HEK293 (cell line): Measurements from ENCODE around the gene PARD3B.

ENCODE experiments used
- CTCF ChIA-PET: fragments of 350-600 bp; formaldehyde crosslinking; extraction: SDS; loops from one replicate; lab custom pipeline; 2021; ENCODE audit warnings: antibody characterized with exemption; lab: Yijun Ruan, JAX
- POLR2A ChIA-PET: fragments of 300-600 bp; formaldehyde crosslinking; extraction: SDS; loops from one replicate; lab custom pipeline; 2020; ENCODE audit warnings: antibody characterized with exemption, inconsistent platforms; lab: Yijun Ruan, JAX
- H3K27ac ChIP-seq: fragments of 200-500 bp; sonication (Bioruptor generic); 2 replicates; pipeline ENCODE4 v1.5.1; 2014; ENCODE audit warnings: low read depth, low read length, control low read depth, inconsistent platforms; ENCODE audit errors: extremely low read depth
- H3K36me3 ChIP-seq, 2 experiments: fragments of 200-500 bp in 1 of 2; sonication (Bioruptor generic) in 1 of 2; 1 replicate in 1 of 2; 2 replicates in 1 of 2; pipeline ENCODE4 v1.5.1; 2014 to 2017; ENCODE audit warnings: inconsistent platforms in 2 of 2, low read length in 2 of 2; ENCODE audit not compliant: control insufficient read depth in 2 of 2, insufficient read depth in 1 of 2
- H3K4me1 ChIP-seq: fragments of 200-500 bp; sonication (Bioruptor generic); 2 replicates; pipeline ENCODE4 v1.5.1; 2014; ENCODE audit warnings: mild to moderate bottlenecking, low read length, inconsistent platforms; ENCODE audit not compliant: control insufficient read depth, insufficient read depth
- H3K4me3 ChIP-seq: 2 replicates; pipeline ENCODE4 v1.5.1; 2011; ENCODE audit warnings: low read depth, mild to moderate bottlenecking, control low read depth, low read length, moderate library complexity
- H3K9me3 ChIP-seq: fragments of 200-500 bp; sonication (Bioruptor generic); 2 replicates; pipeline ENCODE4 v1.5.1; 2014; ENCODE audit warnings: low read depth, low read length, inconsistent platforms; ENCODE audit not compliant: control insufficient read depth, insufficient read depth
- GFI1B ChIP-seq: fragments of 450-650 bp; formaldehyde crosslinking; IDR thresholded peaks from 2 replicates; pipeline ENCODE4 v1.5.1; 2016; ENCODE audit warnings: missing biosample characterization, missing genetic modification characterization
- KLF16 ChIP-seq: fragments of 450-650 bp; formaldehyde crosslinking; IDR thresholded peaks from 2 replicates; pipeline ENCODE4 v1.5.1; 2017; ENCODE audit warnings: missing biosample characterization, missing genetic modification characterization
- OVOL3 ChIP-seq: fragments of 450-650 bp; formaldehyde crosslinking; IDR thresholded peaks from 2 replicates; pipeline ENCODE4 v1.5.1; 2016; ENCODE audit warnings: missing biosample characterization, missing genetic modification characterization
- REPIN1 ChIP-seq: fragments of 450-650 bp; formaldehyde crosslinking; IDR thresholded peaks from 2 replicates; pipeline ENCODE4 v1.5.1; 2017; ENCODE audit warnings: missing biosample characterization, missing genetic modification characterization, low read depth
- SCRT1 ChIP-seq: fragments of 450-650 bp; formaldehyde crosslinking; IDR thresholded peaks from 2 replicates; pipeline ENCODE4 v1.5.1; 2016; ENCODE audit warnings: missing biosample characterization, missing genetic modification characterization, borderline replicate concordance
- ZBTB8A ChIP-seq: fragments of 450-650 bp; formaldehyde crosslinking; IDR thresholded peaks from 2 replicates; pipeline ENCODE4 v1.5.1; 2016; ENCODE audit warnings: missing biosample characterization, missing genetic modification characterization
- ZEB2 ChIP-seq: fragments of 450-650 bp; formaldehyde crosslinking; IDR thresholded peaks from 2 replicates; pipeline ENCODE4 v1.5.1; 2016; ENCODE audit warnings: missing biosample characterization, missing genetic modification characterization
- ZFP3 ChIP-seq: fragments of 450-650 bp; formaldehyde crosslinking; IDR thresholded peaks from 2 replicates; pipeline ENCODE4 v1.5.1; 2016; ENCODE audit warnings: low read depth, missing biosample characterization, missing genetic modification characterization
- ZNF146 ChIP-seq: fragments of 450-650 bp; formaldehyde crosslinking; IDR thresholded peaks from 2 replicates; pipeline ENCODE4 v1.5.1; 2016; ENCODE audit warnings: missing biosample characterization, missing genetic modification characterization
- ZNF23 ChIP-seq: fragments of 450-650 bp; formaldehyde crosslinking; IDR thresholded peaks from 2 replicates; pipeline ENCODE4 v1.5.1; 2016; ENCODE audit warnings: missing biosample characterization, missing genetic modification characterization, borderline replicate concordance
- ZNF239 ChIP-seq: fragments of 450-650 bp; formaldehyde crosslinking; IDR thresholded peaks from 2 replicates; pipeline ENCODE4 v1.5.1; 2016; ENCODE audit warnings: missing biosample characterization, missing genetic modification characterization
- ZNF311 ChIP-seq: fragments of 450-650 bp; formaldehyde crosslinking; IDR thresholded peaks from 2 replicates; pipeline ENCODE4 v1.5.1; 2017; ENCODE audit warnings: missing biosample characterization, missing genetic modification characterization, borderline replicate concordance
- ZNF366 ChIP-seq: fragments of 450-650 bp; formaldehyde crosslinking; conservative IDR thresholded peaks from 2 replicates; pipeline ENCODE4 v1.5.1; 2016; ENCODE audit warnings: missing biosample characterization, missing genetic modification characterization
- ZNF394 ChIP-seq: fragments of 450-650 bp; formaldehyde crosslinking; IDR thresholded peaks from 2 replicates; pipeline ENCODE4 v1.5.1; 2016; ENCODE audit warnings: missing biosample characterization, missing genetic modification characterization, mild to moderate bottlenecking, moderate library complexity, borderline replicate concordance
- ZNF416 ChIP-seq: fragments of 450-650 bp; formaldehyde crosslinking; IDR thresholded peaks from 2 replicates; pipeline ENCODE4 v1.5.1; 2016; ENCODE audit warnings: missing biosample characterization, missing genetic modification characterization
- ZNF473 ChIP-seq: fragments of 450-650 bp; formaldehyde crosslinking; IDR thresholded peaks from 2 replicates; pipeline ENCODE4 v1.5.1; 2017; ENCODE audit warnings: missing biosample characterization, missing genetic modification characterization
- ZNF501 ChIP-seq: fragments of 450-650 bp; formaldehyde crosslinking; IDR thresholded peaks from 2 replicates; pipeline ENCODE4 v1.5.1; 2016; ENCODE audit warnings: missing biosample characterization, missing genetic modification characterization
- ZNF560 ChIP-seq: fragments of 450-650 bp; formaldehyde crosslinking; IDR thresholded peaks from 2 replicates; pipeline ENCODE4 v1.5.1; 2017; ENCODE audit warnings: missing biosample characterization, missing genetic modification characterization, borderline replicate concordance
- ZNF610 ChIP-seq: fragments of 450-650 bp; formaldehyde crosslinking; IDR thresholded peaks from 2 replicates; pipeline ENCODE4 v1.5.1; 2016; ENCODE audit warnings: missing biosample characterization, missing genetic modification characterization, borderline replicate concordance
- ZNF621 ChIP-seq: fragments of 450-650 bp; formaldehyde crosslinking; IDR thresholded peaks from 2 replicates; pipeline ENCODE4 v1.5.1; 2017; ENCODE audit warnings: missing biosample characterization, missing genetic modification characterization
- ZNF785 ChIP-seq: fragments of 450-650 bp; formaldehyde crosslinking; IDR thresholded peaks from 2 replicates; pipeline ENCODE4 v1.5.1; 2016; ENCODE audit warnings: missing biosample characterization, missing genetic modification characterization
- TF ChIP-seq, protein P1 (sequence below): fragments of 450-650 bp; formaldehyde crosslinking; IDR thresholded peaks from 2 replicates; pipeline ENCODE4 v1.5.1; 2016; ENCODE audit warnings: missing biosample characterization, missing genetic modification characterization
- TF ChIP-seq, protein P2 (sequence below): fragments of 450-650 bp; formaldehyde crosslinking; IDR thresholded peaks from 2 replicates; pipeline ENCODE4 v1.5.1; 2016; ENCODE audit warnings: missing biosample characterization, missing genetic modification characterization
- TF ChIP-seq, protein P3 (sequence below): fragments of 450-650 bp; formaldehyde crosslinking; optimal IDR thresholded peaks from 2 replicates; pipeline ENCODE3; 2016; ENCODE audit warnings: missing biosample characterization, mild to moderate bottlenecking, missing genetic modification characterization
- TF ChIP-seq, protein P4 (sequence below): fragments of 450-650 bp; formaldehyde crosslinking; IDR thresholded peaks from 2 replicates; pipeline ENCODE4 v1.5.1; 2016; ENCODE audit warnings: missing biosample characterization, missing genetic modification characterization, borderline replicate concordance

The PARD3B gene

DNA sequence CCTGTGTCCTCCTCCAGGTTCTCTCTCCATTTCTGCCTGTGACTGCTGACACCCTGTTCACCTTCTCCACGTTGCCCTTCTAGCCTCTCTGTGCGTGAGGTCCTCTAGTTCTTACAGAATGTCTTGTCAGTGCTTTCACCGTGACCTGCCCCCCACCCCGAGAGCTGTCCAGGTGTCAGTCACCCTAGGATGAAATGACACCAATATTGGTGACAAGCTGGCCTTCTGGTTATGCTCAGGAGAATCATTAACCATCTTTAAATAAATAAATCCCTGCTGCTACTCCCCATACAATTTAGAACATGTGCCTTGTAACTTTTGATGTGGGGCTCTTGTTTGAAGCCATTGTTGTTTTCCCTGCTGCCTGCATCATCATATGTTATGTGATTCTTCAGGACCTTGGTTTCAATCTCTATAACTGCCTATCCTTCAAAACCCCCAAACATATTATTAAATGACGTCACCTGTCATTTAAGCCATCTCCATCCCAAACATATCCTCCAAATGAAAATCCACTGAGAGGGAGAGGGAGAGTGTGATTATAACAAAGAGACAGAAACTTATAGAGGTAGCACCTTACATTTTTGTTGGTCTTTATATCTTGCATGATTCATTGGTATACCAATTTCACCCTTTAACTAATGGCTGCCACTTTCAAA is 496.3 kb downstream of the PARD3B start (continued):
- no peak for TF ChIP-seq ZNF146
- no peak for TF ChIP-seq OVOL3 (tag by site-specific recombination)
- no peak for TF ChIP-seq SCRT1
- TF ChIP-seq ZNF239 (tag by site-specific recombination), result no peak
- no peak for TF ChIP-seq GFI1B (tag by site-specific recombination)

DNA sequence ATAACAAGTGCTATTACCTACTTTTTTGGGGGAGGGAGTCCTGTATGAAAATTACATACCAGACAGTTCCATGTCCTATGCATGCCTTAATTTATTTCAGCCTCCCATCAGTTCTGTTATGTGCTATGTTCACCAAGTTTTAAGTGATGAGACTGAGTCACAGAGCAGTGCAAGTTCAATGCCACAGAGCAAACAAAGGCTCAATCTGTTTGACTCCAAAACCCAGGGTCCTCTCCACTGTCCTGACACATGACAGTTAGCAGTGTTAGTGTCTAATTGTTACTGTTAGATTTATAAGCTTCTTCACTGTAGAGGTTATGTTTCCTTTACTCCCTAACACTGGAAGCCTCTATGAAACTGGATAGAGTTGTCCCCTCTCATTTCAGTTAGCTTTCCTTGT is 498.0 kb downstream of the PARD3B start:
- H3K36me3 ChIP-seq, result no peaks in the 10 kb centered on the region
- ChIA-PET POLR2A (no interaction called here), CTCF (interaction anchor here (0.7 kb wide), 1 partner anchor 10 kb away, joined by 3 read pairs; no protein-coding TSS in a partner anchor)
- no peaks in the 10 kb centered on the region for H3K4me1 ChIP-seq
- H3K27ac ChIP-seq, result no peak overlapping the region
- TF ChIP-seq, protein P1, sequence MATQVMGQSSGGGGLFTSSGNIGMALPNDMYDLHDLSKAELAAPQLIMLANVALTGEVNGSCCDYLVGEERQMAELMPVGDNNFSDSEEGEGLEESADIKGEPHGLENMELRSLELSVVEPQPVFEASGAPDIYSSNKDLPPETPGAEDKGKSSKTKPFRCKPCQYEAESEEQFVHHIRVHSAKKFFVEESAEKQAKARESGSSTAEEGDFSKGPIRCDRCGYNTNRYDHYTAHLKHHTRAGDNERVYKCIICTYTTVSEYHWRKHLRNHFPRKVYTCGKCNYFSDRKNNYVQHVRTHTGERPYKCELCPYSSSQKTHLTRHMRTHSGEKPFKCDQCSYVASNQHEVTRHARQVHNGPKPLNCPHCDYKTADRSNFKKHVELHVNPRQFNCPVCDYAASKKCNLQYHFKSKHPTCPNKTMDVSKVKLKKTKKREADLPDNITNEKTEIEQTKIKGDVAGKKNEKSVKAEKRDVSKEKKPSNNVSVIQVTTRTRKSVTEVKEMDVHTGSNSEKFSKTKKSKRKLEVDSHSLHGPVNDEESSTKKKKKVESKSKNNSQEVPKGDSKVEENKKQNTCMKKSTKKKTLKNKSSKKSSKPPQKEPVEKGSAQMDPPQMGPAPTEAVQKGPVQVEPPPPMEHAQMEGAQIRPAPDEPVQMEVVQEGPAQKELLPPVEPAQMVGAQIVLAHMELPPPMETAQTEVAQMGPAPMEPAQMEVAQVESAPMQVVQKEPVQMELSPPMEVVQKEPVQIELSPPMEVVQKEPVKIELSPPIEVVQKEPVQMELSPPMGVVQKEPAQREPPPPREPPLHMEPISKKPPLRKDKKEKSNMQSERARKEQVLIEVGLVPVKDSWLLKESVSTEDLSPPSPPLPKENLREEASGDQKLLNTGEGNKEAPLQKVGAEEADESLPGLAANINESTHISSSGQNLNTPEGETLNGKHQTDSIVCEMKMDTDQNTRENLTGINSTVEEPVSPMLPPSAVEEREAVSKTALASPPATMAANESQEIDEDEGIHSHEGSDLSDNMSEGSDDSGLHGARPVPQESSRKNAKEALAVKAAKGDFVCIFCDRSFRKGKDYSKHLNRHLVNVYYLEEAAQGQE (tag by site-specific recombination), result no peak
- TF ChIP-seq ZNF394, result no peak
- no peak for TF ChIP-seq KLF16 (tag by site-specific recombination)
- TF ChIP-seq ZNF473 (tag by site-specific recombination), result no peak
- no peak for TF ChIP-seq ZEB2 (tag by site-specific recombination)
- TF ChIP-seq REPIN1 (tag by site-specific recombination), result no peak
- TF ChIP-seq, protein P2, sequence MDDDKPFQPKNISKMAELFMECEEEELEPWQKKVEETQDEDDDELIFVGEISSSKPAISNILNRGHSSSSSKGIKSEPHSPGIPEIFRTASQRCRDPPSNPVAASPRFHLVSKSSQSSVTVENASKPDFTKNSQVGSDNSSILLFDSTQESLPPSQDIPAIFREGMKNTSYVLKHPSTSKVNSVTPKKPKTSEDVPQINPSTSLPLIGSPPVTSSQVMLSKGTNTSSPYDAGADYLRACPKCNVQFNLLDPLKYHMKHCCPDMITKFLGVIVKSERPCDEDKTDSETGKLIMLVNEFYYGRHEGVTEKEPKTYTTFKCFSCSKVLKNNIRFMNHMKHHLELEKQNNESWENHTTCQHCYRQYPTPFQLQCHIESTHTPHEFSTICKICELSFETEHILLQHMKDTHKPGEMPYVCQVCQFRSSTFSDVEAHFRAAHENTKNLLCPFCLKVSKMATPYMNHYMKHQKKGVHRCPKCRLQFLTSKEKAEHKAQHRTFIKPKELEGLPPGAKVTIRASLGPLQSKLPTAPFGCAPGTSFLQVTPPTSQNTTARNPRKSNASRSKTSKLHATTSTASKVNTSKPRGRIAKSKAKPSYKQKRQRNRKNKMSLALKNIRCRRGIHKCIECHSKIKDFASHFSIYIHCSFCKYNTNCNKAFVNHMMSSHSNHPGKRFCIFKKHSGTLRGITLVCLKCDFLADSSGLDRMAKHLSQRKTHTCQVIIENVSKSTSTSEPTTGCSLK (tag by site-specific recombination), result no peak
- TF ChIP-seq ZNF785 (tag by site-specific recombination), result no peak
- no peak overlapping the region for H3K4me3 ChIP-seq
- H3K9me3 ChIP-seq, result no peaks in the 10 kb centered on the region

DNA sequence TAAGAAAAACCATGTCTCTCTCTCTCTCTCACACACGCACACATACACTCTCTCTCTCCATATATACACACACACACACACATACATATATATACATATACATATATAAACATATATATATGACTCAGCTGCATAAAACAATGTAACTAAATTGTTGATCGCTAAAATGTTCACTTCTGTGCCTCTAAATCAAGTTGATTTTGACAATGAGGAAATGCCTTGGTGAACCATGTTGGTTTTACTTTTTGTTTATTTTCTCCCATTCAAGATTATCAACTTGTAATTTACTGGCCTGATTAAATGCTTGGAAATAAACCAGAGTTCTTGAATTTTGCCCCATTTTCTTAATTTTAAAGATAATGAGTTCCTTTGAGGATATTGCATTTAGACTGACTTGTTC is 500.4 kb downstream of the PARD3B start:
- ChIA-PET POLR2A (no interaction called here), CTCF (interaction anchor here (0.6 kb wide), 1 partner anchor 672 kb away, joined by 3 read pairs; no protein-coding TSS in a partner anchor)
- Histone ChIP-seq H3K4me3 (no peak overlapping the region), H3K9me3 (no peaks in the 10 kb centered on the region), H3K36me3 (no peaks in the 10 kb centered on the region), H3K4me1 (no peaks in the 10 kb centered on the region), H3K27ac (no peak overlapping the region)
- no peak for TF ChIP-seq ZNF610 (tag by site-specific recombination)
- TF ChIP-seq SCRT1, result no peak
- TF ChIP-seq, protein P3, sequence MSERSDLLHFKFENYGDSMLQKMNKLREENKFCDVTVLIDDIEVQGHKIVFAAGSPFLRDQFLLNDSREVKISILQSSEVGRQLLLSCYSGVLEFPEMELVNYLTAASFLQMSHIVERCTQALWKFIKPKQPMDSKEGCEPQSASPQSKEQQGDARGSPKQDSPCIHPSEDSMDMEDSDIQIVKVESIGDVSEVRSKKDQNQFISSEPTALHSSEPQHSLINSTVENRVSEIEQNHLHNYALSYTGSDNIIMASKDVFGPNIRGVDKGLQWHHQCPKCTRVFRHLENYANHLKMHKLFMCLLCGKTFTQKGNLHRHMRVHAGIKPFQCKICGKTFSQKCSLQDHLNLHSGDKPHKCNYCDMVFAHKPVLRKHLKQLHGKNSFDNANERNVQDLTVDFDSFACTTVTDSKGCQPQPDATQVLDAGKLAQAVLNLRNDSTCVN (tag by site-specific recombination), result no peak
- TF ChIP-seq, protein P4, sequence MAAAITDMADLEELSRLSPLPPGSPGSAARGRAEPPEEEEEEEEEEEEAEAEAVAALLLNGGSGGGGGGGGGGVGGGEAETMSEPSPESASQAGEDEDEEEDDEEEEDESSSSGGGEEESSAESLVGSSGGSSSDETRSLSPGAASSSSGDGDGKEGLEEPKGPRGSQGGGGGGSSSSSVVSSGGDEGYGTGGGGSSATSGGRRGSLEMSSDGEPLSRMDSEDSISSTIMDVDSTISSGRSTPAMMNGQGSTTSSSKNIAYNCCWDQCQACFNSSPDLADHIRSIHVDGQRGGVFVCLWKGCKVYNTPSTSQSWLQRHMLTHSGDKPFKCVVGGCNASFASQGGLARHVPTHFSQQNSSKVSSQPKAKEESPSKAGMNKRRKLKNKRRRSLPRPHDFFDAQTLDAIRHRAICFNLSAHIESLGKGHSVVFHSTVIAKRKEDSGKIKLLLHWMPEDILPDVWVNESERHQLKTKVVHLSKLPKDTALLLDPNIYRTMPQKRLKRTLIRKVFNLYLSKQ (tag by site-specific recombination), result no peak
- TF ChIP-seq ZBTB8A (tag by site-specific recombination), result no peak
- no peak for TF ChIP-seq ZNF560
- TF ChIP-seq ZNF501 (tag by site-specific recombination), result no peak
- TF ChIP-seq ZNF621 (tag by site-specific recombination), result no peak
- TF ChIP-seq ZNF416 (tag by site-specific recombination), result no peak
- no peak for TF ChIP-seq ZNF23
- no peak for TF ChIP-seq ZNF366 (tag by site-specific recombination)
- no peak for TF ChIP-seq ZNF311
- TF ChIP-seq ZFP3 (tag by site-specific recombination), result no peak
